Measurements from ENCODE around the gene ONECUT3. TPM values are rescaled to one million over a fixed set of nuclear protein-coding genes. Genes with fewer than 3 reads are reported as not detected.

ONECUT3 gene
- total RNA-seq, 1 experiment from 2014 or later: 0.04 TPM

GRCh38 chr19:1742989-1743696, 10.2 kb upstream of the ONECUT3 start:
- ATAC-seq (no peak), DNase-seq (ENCODE audit: low spot score) (no peak)
- H3K27ac Mint-ChIP-seq: no peak overlapping the region
- no peak overlapping the region for H3K4me3 Mint-ChIP-seq
- H3K4me1 Mint-ChIP-seq: peaks cover 8% of the 10 kb centered on the region
- ChIA-PET POLR2A (no interaction called here), CTCF (interaction anchor here (0.7 to 1.7 kb wide), 4 partner anchors 8 to 1281 kb away, joined by 3 to 5 read pairs (median 4); no protein-coding TSS in a partner anchor)
- peaks cover 95% of the 10 kb centered on the region for H3K27me3 Mint-ChIP-seq (ENCODE audit: low read depth)
- TF ChIP-seq ZNF425 (CRISPR knock-in tag; conservative IDR thresholded peaks at IDR 0.05): no peak
- no peak for TF ChIP-seq NFYB (CRISPR knock-in tag; conservative IDR thresholded peaks at IDR 0.05; ENCODE audit: low read depth)
- no peak for TF ChIP-seq CTCF (IDR thresholded peaks at IDR 0.05)
- TF ChIP-seq AFF4 (CRISPR knock-in tag; IDR thresholded peaks at IDR 0.05; ENCODE audit: borderline replicate concordance): no peak
- TF ChIP-seq USF1 (CRISPR knock-in tag; IDR thresholded peaks at IDR 0.05): no peak
- no peak for TF ChIP-seq OVOL2 (CRISPR knock-in tag; IDR thresholded peaks at IDR 0.05; ENCODE audit: borderline replicate concordance)
- no peak for TF ChIP-seq EMX1 (CRISPR knock-in tag; IDR thresholded peaks at IDR 0.05)
- TF ChIP-seq NR3C1 (CRISPR knock-in tag; conservative IDR thresholded peaks at IDR 0.05; ENCODE audit: low read depth): no peak
- TF ChIP-seq, protein P1, sequence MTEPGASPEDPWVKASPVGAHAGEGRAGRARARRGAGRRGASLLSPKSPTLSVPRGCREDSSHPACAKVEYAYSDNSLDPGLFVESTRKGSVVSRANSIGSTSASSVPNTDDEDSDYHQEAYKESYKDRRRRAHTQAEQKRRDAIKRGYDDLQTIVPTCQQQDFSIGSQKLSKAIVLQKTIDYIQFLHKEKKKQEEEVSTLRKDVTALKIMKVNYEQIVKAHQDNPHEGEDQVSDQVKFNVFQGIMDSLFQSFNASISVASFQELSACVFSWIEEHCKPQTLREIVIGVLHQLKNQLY (CRISPR knock-in tag; IDR thresholded peaks at IDR 0.05): no peak
- TF ChIP-seq GTF2I (CRISPR knock-in tag; conservative IDR thresholded peaks at IDR 0.05): no peak
- no peak for TF ChIP-seq ATF2 (CRISPR knock-in tag; IDR thresholded peaks at IDR 0.05; ENCODE audit: borderline replicate concordance, low read depth)
- no peak for TF ChIP-seq ZNF317 (CRISPR knock-in tag; IDR thresholded peaks at IDR 0.05; ENCODE audit: borderline replicate concordance, low read depth)
- TF ChIP-seq NR2C2 (CRISPR knock-in tag; IDR thresholded peaks at IDR 0.05): no peak
- TF ChIP-seq ZSCAN18 (CRISPR knock-in tag; IDR thresholded peaks at IDR 0.05): no peak
- TF ChIP-seq TEAD4 (CRISPR knock-in tag; IDR thresholded peaks at IDR 0.05): no peak
- TF ChIP-seq ZNF532 (CRISPR knock-in tag; IDR thresholded peaks at IDR 0.05; ENCODE audit: borderline replicate concordance): no peak
- no peak for TF ChIP-seq GRHL2 (CRISPR knock-in tag; IDR thresholded peaks at IDR 0.05; ENCODE audit: insufficient replicate concordance, severe bottlenecking)
- no peak for TF ChIP-seq SP1 (CRISPR knock-in tag; conservative IDR thresholded peaks at IDR 0.05)
- TF ChIP-seq JAZF1 (CRISPR knock-in tag; IDR thresholded peaks at IDR 0.05): no peak
- H3K36me3 Mint-ChIP-seq: no peaks in the 10 kb centered on the region
- peaks cover 4% of the 10 kb centered on the region for H3K9me3 Mint-ChIP-seq

All from WTC11 (cell line).